ENCODE results near the gene USP38.

Gene USP38

DNA sequence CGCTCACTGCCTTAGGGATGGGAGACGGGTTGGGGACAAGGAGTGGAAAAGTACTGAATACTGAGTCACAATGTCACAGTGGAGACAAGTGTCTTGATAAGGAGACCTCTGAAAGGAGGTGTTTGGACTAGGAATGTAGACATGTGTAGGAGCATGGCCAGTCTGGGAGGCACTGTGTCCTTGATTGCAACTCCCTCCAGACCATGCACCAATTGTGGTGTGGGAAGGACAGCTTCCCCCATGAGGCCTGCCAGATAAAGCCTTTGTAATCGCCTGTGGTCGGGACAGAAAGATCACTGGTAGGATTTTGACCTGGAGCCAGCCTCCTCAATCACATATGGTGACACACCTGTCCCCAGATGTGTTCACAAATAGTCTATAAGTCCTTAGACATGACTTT, 64.1 kb downstream of the USP38 start:
- H3K4me1 ChIP-seq (ENCODE audit: control extremely low read depth in 1 of 4, control insufficient read depth in 4 of 4, insufficient read depth in 4 of 4, low read length in 3 of 4), result no peaks in the 10 kb centered on the region
- H3K4me3 ChIP-seq (ENCODE audit: control insufficient read depth in 1 of 7, extremely low read depth in 1 of 7, insufficient read depth in 4 of 7, low read depth in 2 of 7, low read length in 6 of 7), result no peak overlapping the region
- no peak overlapping the region for H3K27ac ChIP-seq (ENCODE audit: insufficient read depth in 1 of 2, low read depth in 1 of 2, low read length in 2 of 2, poor library complexity in 1 of 2, severe bottlenecking in 2 of 2)
- no peaks in the 10 kb centered on the region for H3K36me3 ChIP-seq (ENCODE audit: control insufficient read depth in 4 of 4, insufficient read depth in 4 of 4, low read length in 3 of 4)
- H3K9me3 ChIP-seq (ENCODE audit: control extremely low read depth in 1 of 5, control insufficient read depth in 4 of 5, insufficient read depth in 2 of 5, low read depth in 1 of 5, low read length in 4 of 5), result peaks cover 0 to 1% (median 0%) of the 10 kb centered on the region in 5 experiments
- ChIA-PET POLR2A (no interaction called here), CTCF (no interaction called here)
- no peak for DNase-seq
- H3K27me3 ChIP-seq (replicated peaks in 2 of 5; ENCODE audit: control insufficient read depth in 4 of 5, insufficient read depth in 5 of 5, low read length in 4 of 5), result no peaks in the 10 kb centered on the region
- WGBS (ENCODE audit: insufficient coverage), result 100% methylated on average over 4 of the region's 4 CpGs

DNA sequence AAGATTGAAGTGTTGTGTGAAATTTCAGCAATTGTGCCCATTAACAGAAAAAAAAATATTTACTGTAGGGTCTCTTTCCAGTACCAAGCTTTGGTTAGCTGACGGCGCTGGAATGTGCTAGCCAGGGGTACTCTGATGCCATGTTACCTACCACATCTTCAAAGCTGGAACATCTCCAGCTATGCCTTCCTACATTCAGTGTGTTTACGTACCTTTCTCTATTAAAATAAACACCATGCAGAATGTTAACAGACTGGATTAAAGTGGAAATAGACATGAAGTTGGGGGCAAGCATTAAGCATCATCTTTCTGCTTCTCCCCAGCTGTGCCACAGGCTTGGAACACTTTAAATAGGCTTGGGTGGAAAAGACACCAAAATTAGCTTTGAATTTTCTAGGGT, 65.9 kb downstream of the USP38 start:
- no CpG with 5 or more reads among the region's 3 CpGs for WGBS (ENCODE audit: insufficient coverage)
- H3K4me1 ChIP-seq (ENCODE audit: control extremely low read depth in 1 of 4, control insufficient read depth in 4 of 4, insufficient read depth in 4 of 4, low read length in 3 of 4), result no peaks in the 10 kb centered on the region
- CTCF ChIA-PET, result interaction anchor here (1.0 kb wide), 1 partner anchor 10 kb away, joined by 3 read pairs; no protein-coding TSS in a partner anchor
- H3K36me3 ChIP-seq (ENCODE audit: control insufficient read depth in 4 of 4, insufficient read depth in 4 of 4, low read length in 3 of 4), result no peaks in the 10 kb centered on the region
- H3K27ac ChIP-seq (ENCODE audit: insufficient read depth in 1 of 2, low read depth in 1 of 2, low read length in 2 of 2, poor library complexity in 1 of 2, severe bottlenecking in 2 of 2), result no peak overlapping the region
- POLR2A ChIA-PET, result no interaction called here
- no peak overlapping the region for H3K4me3 ChIP-seq (ENCODE audit: control insufficient read depth in 1 of 7, extremely low read depth in 1 of 7, insufficient read depth in 4 of 7, low read depth in 2 of 7, low read length in 6 of 7)
- DNase-seq, result no peak
- no peaks in the 10 kb centered on the region for H3K27me3 ChIP-seq (replicated peaks in 2 of 5; ENCODE audit: control insufficient read depth in 4 of 5, insufficient read depth in 5 of 5, low read length in 4 of 5)
- H3K9me3 ChIP-seq (ENCODE audit: control extremely low read depth in 1 of 5, control insufficient read depth in 4 of 5, insufficient read depth in 2 of 5, low read depth in 1 of 5, low read length in 4 of 5), result no peaks in the 10 kb centered on the region

DNA sequence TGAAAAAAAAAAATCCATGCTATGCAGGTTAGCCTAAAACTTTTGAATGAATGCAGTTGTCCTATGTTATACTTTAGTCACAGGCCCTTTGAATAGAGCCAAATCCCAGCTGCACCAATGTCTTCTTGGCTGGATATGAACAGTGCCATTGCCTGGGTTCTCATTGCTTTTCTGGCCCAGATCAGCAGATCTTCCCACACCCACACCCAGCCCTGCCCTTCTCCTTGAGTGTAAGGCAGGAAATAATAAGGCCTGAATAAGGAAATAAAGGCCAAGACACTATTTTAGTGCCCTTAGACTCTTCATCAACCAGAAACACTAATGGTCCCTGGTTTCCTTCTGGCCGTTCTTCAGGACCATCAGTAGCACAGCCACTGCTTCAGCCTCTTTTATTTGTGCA, 66.6 kb downstream of the USP38 start:
- H3K9me3 ChIP-seq (ENCODE audit: control extremely low read depth in 1 of 5, control insufficient read depth in 4 of 5, insufficient read depth in 2 of 5, low read depth in 1 of 5, low read length in 4 of 5), result no peaks in the 10 kb centered on the region
- POLR2A ChIA-PET, result no interaction called here
- no peak overlapping the region for H3K27ac ChIP-seq (ENCODE audit: insufficient read depth in 1 of 2, low read depth in 1 of 2, low read length in 2 of 2, poor library complexity in 1 of 2, severe bottlenecking in 2 of 2)
- H3K36me3 ChIP-seq (ENCODE audit: control insufficient read depth in 4 of 4, insufficient read depth in 4 of 4, low read length in 3 of 4), result no peaks in the 10 kb centered on the region
- CTCF ChIA-PET, result interaction anchor here (1.0 kb wide), 1 partner anchor 11 kb away, joined by 3 read pairs; no protein-coding TSS in a partner anchor
- no peak for DNase-seq
- no peak overlapping the region for H3K4me3 ChIP-seq (ENCODE audit: control insufficient read depth in 1 of 7, extremely low read depth in 1 of 7, insufficient read depth in 4 of 7, low read depth in 2 of 7, low read length in 6 of 7)
- H3K4me1 ChIP-seq (ENCODE audit: control extremely low read depth in 1 of 4, control insufficient read depth in 4 of 4, insufficient read depth in 4 of 4, low read length in 3 of 4), result no peaks in the 10 kb centered on the region
- WGBS (ENCODE audit: insufficient coverage), result 86% methylated on average over 1 of the region's 1 CpG
- H3K27me3 ChIP-seq (replicated peaks in 2 of 5; ENCODE audit: control insufficient read depth in 4 of 5, insufficient read depth in 5 of 5, low read length in 4 of 5), result no peaks in the 10 kb centered on the region

DNA sequence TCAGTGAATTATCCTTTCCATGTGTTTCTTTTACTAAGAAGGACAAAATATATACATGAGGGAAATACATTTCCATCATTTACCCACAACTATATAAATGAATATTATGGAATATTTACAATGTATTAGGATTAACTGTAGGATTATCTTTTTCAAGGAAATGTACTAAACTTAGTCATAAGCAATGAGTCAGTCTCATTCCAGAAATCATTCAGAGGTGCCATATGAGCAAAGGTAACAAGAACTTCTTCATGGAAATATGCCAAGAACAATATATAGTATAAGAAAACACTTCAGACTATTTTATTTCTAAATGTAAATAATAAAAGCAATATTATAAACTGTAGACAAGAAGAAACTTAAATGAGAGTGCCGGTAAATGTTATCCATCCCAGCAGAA, 67.1 kb downstream of the USP38 start:
- no peak for DNase-seq
- Histone ChIP-seq H3K4me1 (ENCODE audit: control extremely low read depth in 1 of 4, control insufficient read depth in 4 of 4, insufficient read depth in 4 of 4, low read length in 3 of 4) (no peaks in the 10 kb centered on the region), H3K27ac (ENCODE audit: insufficient read depth in 1 of 2, low read depth in 1 of 2, low read length in 2 of 2, poor library complexity in 1 of 2, severe bottlenecking in 2 of 2) (no peak overlapping the region), H3K4me3 (ENCODE audit: control insufficient read depth in 1 of 7, extremely low read depth in 1 of 7, insufficient read depth in 4 of 7, low read depth in 2 of 7, low read length in 6 of 7) (no peak overlapping the region), H3K9me3 (ENCODE audit: control extremely low read depth in 1 of 5, control insufficient read depth in 4 of 5, insufficient read depth in 2 of 5, low read depth in 1 of 5, low read length in 4 of 5) (no peaks in the 10 kb centered on the region), H3K27me3 (replicated peaks in 2 of 5; ENCODE audit: control insufficient read depth in 4 of 5, insufficient read depth in 5 of 5, low read length in 4 of 5) (no peaks in the 10 kb centered on the region), H3K36me3 (ENCODE audit: control insufficient read depth in 4 of 4, insufficient read depth in 4 of 4, low read length in 3 of 4) (no peaks in the 10 kb centered on the region)
- no CpG with 5 or more reads among the region's 1 CpG for WGBS (ENCODE audit: insufficient coverage)
- ChIA-PET POLR2A (no interaction called here), CTCF (no interaction called here)

DNA sequence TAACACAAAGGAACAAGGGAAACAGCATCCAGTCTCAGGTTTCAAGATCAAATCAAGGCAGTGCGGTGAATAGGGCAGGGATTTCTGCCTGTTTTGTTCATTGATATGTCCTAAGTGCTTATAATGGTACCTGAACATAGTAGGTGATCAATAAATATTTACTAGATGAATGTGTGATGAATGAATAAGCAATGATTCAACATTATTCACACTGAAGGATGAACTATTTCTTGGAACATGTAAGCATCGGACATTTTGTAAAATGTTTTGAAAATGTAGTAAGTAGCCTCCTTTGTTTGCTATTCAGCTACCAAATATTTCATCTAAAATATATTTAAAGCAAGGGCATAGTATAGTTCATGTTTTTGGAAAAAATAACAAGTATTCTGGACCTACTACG, 67.8 kb downstream of the USP38 start:
- no peak overlapping the region for H3K27ac ChIP-seq (ENCODE audit: insufficient read depth in 1 of 2, low read depth in 1 of 2, low read length in 2 of 2, poor library complexity in 1 of 2, severe bottlenecking in 2 of 2)

DNA sequence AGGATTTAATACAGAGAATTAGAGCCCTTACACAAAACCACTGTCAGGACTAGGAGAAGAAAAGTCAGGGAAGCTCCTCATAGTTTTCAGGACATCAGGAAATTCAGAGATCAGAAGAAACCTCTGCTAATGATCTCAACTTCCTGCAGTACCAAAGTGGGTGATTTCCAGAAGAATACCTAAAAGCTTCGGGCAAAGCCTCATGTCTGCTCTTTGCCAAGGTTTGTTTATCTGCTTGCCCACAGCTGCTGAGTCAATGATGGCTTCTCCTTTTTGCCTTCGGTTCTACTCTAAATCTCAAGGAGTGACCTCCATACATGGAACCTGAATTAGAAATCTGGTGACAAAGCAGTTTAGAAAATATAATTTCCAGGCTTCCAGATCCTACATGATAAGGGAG, 68.4 kb downstream of the USP38 start:
- H3K4me3 ChIP-seq (ENCODE audit: control insufficient read depth in 1 of 7, extremely low read depth in 1 of 7, insufficient read depth in 4 of 7, low read depth in 2 of 7, low read length in 6 of 7), result no peak overlapping the region
- peak in 2 of 3 donors; percentile 66 to 76 for DNase-seq
- H3K36me3 ChIP-seq (ENCODE audit: control insufficient read depth in 4 of 4, insufficient read depth in 4 of 4, low read length in 3 of 4), result no peaks in the 10 kb centered on the region
- ChIA-PET POLR2A (interaction anchor here (0.6 kb wide), 1 partner anchor 219 kb away, joined by 3 read pairs; no protein-coding TSS in a partner anchor), CTCF (no interaction called here)
- H3K9me3 ChIP-seq (ENCODE audit: control extremely low read depth in 1 of 5, control insufficient read depth in 4 of 5, insufficient read depth in 2 of 5, low read depth in 1 of 5, low read length in 4 of 5), result no peaks in the 10 kb centered on the region
- no peaks in the 10 kb centered on the region for H3K4me1 ChIP-seq (ENCODE audit: control extremely low read depth in 1 of 4, control insufficient read depth in 4 of 4, insufficient read depth in 4 of 4, low read length in 3 of 4)
- H3K27me3 ChIP-seq (replicated peaks in 2 of 5; ENCODE audit: control insufficient read depth in 4 of 5, insufficient read depth in 5 of 5, low read length in 4 of 5), result no peaks in the 10 kb centered on the region
- 0% methylated on average over 1 of the region's 2 CpGs for WGBS (ENCODE audit: insufficient coverage)
- no peak overlapping the region for H3K27ac ChIP-seq (ENCODE audit: insufficient read depth in 1 of 2, low read depth in 1 of 2, low read length in 2 of 2, poor library complexity in 1 of 2, severe bottlenecking in 2 of 2)

More for the DNA sequence above, 67.8 kb downstream of the USP38 start:
- no CpG with 5 or more reads among the region's 3 CpGs for WGBS (ENCODE audit: insufficient coverage)
- Histone ChIP-seq H3K27me3 (replicated peaks in 2 of 5; ENCODE audit: control insufficient read depth in 4 of 5, insufficient read depth in 5 of 5, low read length in 4 of 5) (no peaks in the 10 kb centered on the region), H3K9me3 (ENCODE audit: control extremely low read depth in 1 of 5, control insufficient read depth in 4 of 5, insufficient read depth in 2 of 5, low read depth in 1 of 5, low read length in 4 of 5) (no peaks in the 10 kb centered on the region), H3K36me3 (ENCODE audit: control insufficient read depth in 4 of 4, insufficient read depth in 4 of 4, low read length in 3 of 4) (no peaks in the 10 kb centered on the region), H3K4me3 (ENCODE audit: control insufficient read depth in 1 of 7, extremely low read depth in 1 of 7, insufficient read depth in 4 of 7, low read depth in 2 of 7, low read length in 6 of 7) (no peak overlapping the region), H3K4me1 (ENCODE audit: control extremely low read depth in 1 of 4, control insufficient read depth in 4 of 4, insufficient read depth in 4 of 4, low read length in 3 of 4) (no peaks in the 10 kb centered on the region)
- ChIA-PET CTCF (no interaction called here), POLR2A (no interaction called here)
- no peak for DNase-seq

DNA sequence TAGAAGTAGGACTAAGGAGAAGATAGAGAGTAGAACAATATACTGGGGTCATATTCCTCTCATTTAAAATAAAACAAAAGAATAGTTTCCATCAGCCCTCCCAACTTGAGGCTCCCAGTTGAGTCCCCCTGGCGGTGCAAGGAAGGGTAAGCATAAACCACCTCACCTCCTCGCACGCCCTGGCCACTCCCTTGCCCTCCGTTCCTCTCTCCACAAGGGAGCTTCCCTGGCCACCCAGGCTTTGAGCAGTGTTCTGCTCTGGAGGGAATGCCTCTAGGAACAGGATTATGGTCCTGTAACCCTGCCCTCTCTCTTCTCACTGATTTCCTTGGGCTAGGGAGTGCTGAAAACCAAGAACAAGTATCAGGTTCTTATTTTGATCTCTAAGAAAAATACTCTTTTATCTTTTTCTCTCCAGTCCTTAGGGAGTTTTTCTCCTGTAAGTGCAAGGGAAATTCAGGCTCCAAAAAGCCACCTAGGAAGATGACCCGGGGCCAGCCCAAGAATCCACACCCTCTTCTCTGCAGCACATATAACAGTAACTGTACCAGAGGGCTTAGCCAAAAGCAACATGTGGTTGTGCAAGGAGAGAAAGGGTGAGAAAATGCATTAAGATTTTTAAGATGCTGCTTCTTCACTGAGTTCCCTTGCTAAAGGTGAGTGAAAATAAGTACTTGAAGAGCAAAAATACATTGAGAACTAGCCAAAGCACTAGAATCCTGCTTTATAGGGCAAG, 69.9 kb downstream of the USP38 start:
- H3K36me3 ChIP-seq (ENCODE audit: control insufficient read depth in 4 of 4, insufficient read depth in 4 of 4, low read length in 3 of 4), result no peaks in the 10 kb centered on the region
- H3K27me3 ChIP-seq (replicated peaks in 2 of 5; ENCODE audit: control insufficient read depth in 4 of 5, insufficient read depth in 5 of 5, low read length in 4 of 5), result no peaks in the 10 kb centered on the region
- H3K4me3 ChIP-seq (ENCODE audit: control insufficient read depth in 1 of 7, extremely low read depth in 1 of 7, insufficient read depth in 4 of 7, low read depth in 2 of 7, low read length in 6 of 7), result no peak overlapping the region
- POLR2A ChIA-PET, result no interaction called here
- 100% methylated on average over 2 of the region's 5 CpGs for WGBS (ENCODE audit: insufficient coverage)
- DNase-seq, result no peak
- H3K9me3 ChIP-seq (ENCODE audit: control extremely low read depth in 1 of 5, control insufficient read depth in 4 of 5, insufficient read depth in 2 of 5, low read depth in 1 of 5, low read length in 4 of 5), result no peaks in the 10 kb centered on the region
- H3K4me1 ChIP-seq (ENCODE audit: control extremely low read depth in 1 of 4, control insufficient read depth in 4 of 4, insufficient read depth in 4 of 4, low read length in 3 of 4), result no peaks in the 10 kb centered on the region
- CTCF ChIA-PET, result no interaction called here
- no peak overlapping the region for H3K27ac ChIP-seq (ENCODE audit: insufficient read depth in 1 of 2, low read depth in 1 of 2, low read length in 2 of 2, poor library complexity in 1 of 2, severe bottlenecking in 2 of 2)
